H1 (cell line): ENCODE results near the gene EMC10. TPM values are rescaled to one million over a fixed set of nuclear protein-coding genes. Genes with fewer than 3 reads are reported as not detected.

Experiments used
- CTCF ChIA-PET: fragments of 300-600 bp; sonication (Branson Sonifier 250); formaldehyde crosslinking; loops from one replicate; lab custom pipeline; 2021; ENCODE audit not compliant: partially characterized antibody; lab: Charles Lee
- POLR2A ChIA-PET: fragments of 300-600 bp; sonication (Branson Sonifier 250); formaldehyde crosslinking; loops from one replicate; lab custom pipeline; 2021; ENCODE audit warnings: inconsistent platforms; ENCODE audit not compliant: partially characterized antibody; lab: Charles Lee
- DNase-seq, 2 experiments: peaks; one replicate each; pipeline versions ENCODE4 v3.0.0 to v3.0.0-alpha.2; 2010 to 2022; ENCODE audit warnings: low spot score in 2 of 2, low read depth in 1 of 2, mixed read lengths in 1 of 2
- FAIRE-seq: peaks from 2 replicates; lab custom pipeline; 2011; peaks lifted over from hg19 to GRCh38; lab: Jason Lieb, UNC
- H2AFZ ChIP-seq: 2 replicates; pipeline ENCODE4 v1.8.1; 2012; ENCODE audit warnings: low read length, inconsistent platforms
- H2AK5ac ChIP-seq: 2 replicates; pipeline ENCODE4 v1.6.1; 2013; ENCODE audit warnings: low read depth, low read length
- H2BK120ac ChIP-seq: replicated peaks from 2 replicates; pipeline ENCODE3; 2013; ENCODE audit warnings: low read depth, low read length, inconsistent platforms
- H2BK12ac ChIP-seq: 2 replicates; pipeline ENCODE4 v1.6.1; 2013; ENCODE audit warnings: low read depth, low read length
- H2BK15ac ChIP-seq: 2 replicates; pipeline ENCODE4 v1.6.1; 2013; ENCODE audit warnings: low read length
- H2BK20ac ChIP-seq: 2 replicates; pipeline ENCODE4 v1.6.1; 2013; ENCODE audit warnings: low read length
- H2BK5ac ChIP-seq: 2 replicates; pipeline ENCODE4 v1.6.1; 2013; ENCODE audit warnings: low read depth, low read length
- H3K14ac ChIP-seq: 2 replicates; pipeline ENCODE4 v1.6.1; 2013; ENCODE audit warnings: inconsistent platforms; ENCODE audit not compliant: insufficient read length
- H3K18ac ChIP-seq: 2 replicates; pipeline ENCODE4 v1.6.1; 2013; ENCODE audit warnings: low read length; ENCODE audit errors: extremely low read depth
- H3K23ac ChIP-seq: 2 replicates; pipeline ENCODE4 v1.6.1; 2013; ENCODE audit warnings: inconsistent platforms; ENCODE audit not compliant: insufficient read length
- H3K23me2 ChIP-seq: 2 replicates; pipeline ENCODE4 v1.6.1; 2013; ENCODE audit warnings: low read depth, low read length
- H3K27ac ChIP-seq: 2 replicates; pipeline ENCODE4 v1.6.1; 2011; ENCODE audit warnings: low read depth, low read length, inconsistent platforms
- H3K27me3 ChIP-seq, 4 experiments: replicated peaks in 1 of 4; 1 replicate in 1 of 4; 2 replicates in 3 of 4; pipeline versions ENCODE4 v1.6.1 to v1.8.1; 2011 to 2013; ENCODE audit warnings: low read length in 3 of 4, mild to moderate bottlenecking in 3 of 4, inconsistent platforms in 2 of 4, mixed read lengths in 2 of 4, moderate library complexity in 1 of 4; ENCODE audit not compliant: control insufficient read depth in 3 of 4, insufficient read depth in 3 of 4; ENCODE audit errors: extremely low read depth in 1 of 4
- H3K36me3 ChIP-seq, 4 experiments: 2 replicates each; pipeline versions ENCODE4 v1.6.1 to v1.8.1; 2011 to 2013; ENCODE audit warnings: mild to moderate bottlenecking in 4 of 4, low read length in 3 of 4, moderate library complexity in 2 of 4, control low read depth in 1 of 4, inconsistent platforms in 1 of 4; ENCODE audit not compliant: insufficient read depth in 4 of 4, control insufficient read depth in 2 of 4
- H3K4ac ChIP-seq: replicated peaks from 2 replicates; pipeline ENCODE3; 2013; ENCODE audit warnings: low read length, low read depth, mixed read lengths, inconsistent platforms; ENCODE audit not compliant: insufficient read length
- H3K4me1 ChIP-seq, 4 experiments: replicated peaks in 1 of 4; 1 replicate in 1 of 4; 2 replicates in 3 of 4; pipeline versions ENCODE4 v1.6.1 to v1.8.1; 2011 to 2013; ENCODE audit warnings: low read length in 3 of 4, inconsistent platforms in 2 of 4, mixed read lengths in 1 of 4; ENCODE audit not compliant: insufficient read depth in 4 of 4, control insufficient read depth in 3 of 4
- H3K4me2 ChIP-seq, 2 experiments: 2 replicates each; pipeline versions ENCODE4 v1.6.1 to v1.8.1; 2011 to 2013; ENCODE audit warnings: low read depth in 2 of 2, low read length in 2 of 2, control low read depth in 1 of 2, inconsistent platforms in 1 of 2, mild to moderate bottlenecking in 1 of 2; ENCODE audit not compliant: insufficient read depth in 1 of 2
- H3K4me3 ChIP-seq, 4 experiments: fragments of 200-600, 300-600 bp in 1 of 4; sonication (generic), shearing (Covaris generic), sonication (Bioruptor Twin) in 1 of 4; 2 replicates each; pipeline versions ENCODE4 v1.5.1 to v1.8.1; 2011 to 2016; ENCODE audit warnings: low read length in 4 of 4, low read depth in 3 of 4, control low read depth in 2 of 4, inconsistent platforms in 2 of 4, mild to moderate bottlenecking in 2 of 4, mixed read lengths in 1 of 4, moderate library complexity in 1 of 4; ENCODE audit not compliant: insufficient read depth in 2 of 4; ENCODE audit errors: extremely low read depth in 1 of 4
- H3K56ac ChIP-seq: replicated peaks from 2 replicates; pipeline ENCODE3; 2013; ENCODE audit warnings: low read depth, mild to moderate bottlenecking, mixed read lengths, low read length, inconsistent platforms; ENCODE audit not compliant: insufficient read length
- H3K79me1 ChIP-seq: 2 replicates; pipeline ENCODE4 v1.6.1; 2013; ENCODE audit warnings: low read depth, low read length, control low read depth
- H3K79me2 ChIP-seq, 2 experiments: 2 replicates each; pipeline versions ENCODE4 v1.6.1 to v1.8.1; 2012 to 2013; ENCODE audit warnings: low read length in 2 of 2, mild to moderate bottlenecking in 2 of 2, inconsistent platforms in 1 of 2; ENCODE audit not compliant: insufficient read depth in 2 of 2, control insufficient read depth in 1 of 2
- H3K9ac ChIP-seq, 4 experiments: replicated peaks in 1 of 4; 1 replicate in 1 of 4; 2 replicates in 3 of 4; pipeline versions ENCODE4 v1.6.1 to v1.8.1; 2011 to 2013; ENCODE audit warnings: low read depth in 3 of 4, low read length in 3 of 4, control low read depth in 2 of 4, mild to moderate bottlenecking in 2 of 4, moderate library complexity in 2 of 4, inconsistent platforms in 1 of 4; ENCODE audit errors: extremely low read depth in 1 of 4
- H3K9me3 ChIP-seq, 2 experiments: 2 replicates each; pipeline versions ENCODE4 v1.6.1 to v1.8.1; 2012 to 2013; ENCODE audit warnings: mild to moderate bottlenecking in 2 of 2, moderate library complexity in 2 of 2, control low read depth in 1 of 2, inconsistent platforms in 1 of 2, low read depth in 1 of 2, low read length in 1 of 2, mixed read lengths in 1 of 2; ENCODE audit not compliant: insufficient read depth in 2 of 2
- H4K20me1 ChIP-seq, 2 experiments: replicated peaks in 1 of 2; 2 replicates each; pipeline versions ENCODE3 to v1.8.1; 2011 to 2013; ENCODE audit warnings: inconsistent platforms in 2 of 2, low read length in 2 of 2, mild to moderate bottlenecking in 1 of 2; ENCODE audit not compliant: insufficient read depth in 2 of 2, control insufficient read depth in 1 of 2
- H4K5ac ChIP-seq: 2 replicates; pipeline ENCODE4 v1.6.1; 2013; ENCODE audit warnings: low read length, low read depth, mixed read lengths, inconsistent platforms; ENCODE audit not compliant: insufficient read length
- H4K8ac ChIP-seq: 2 replicates; pipeline ENCODE4 v1.8.0; 2013; ENCODE audit warnings: mild to moderate bottlenecking, moderate library complexity, low read length, inconsistent platforms; ENCODE audit not compliant: insufficient read depth; ENCODE audit errors: extremely low read depth
- H4K91ac ChIP-seq: replicated peaks from 2 replicates; pipeline ENCODE3; 2013; ENCODE audit warnings: low read length, mixed read lengths, inconsistent platforms; ENCODE audit not compliant: insufficient read length
- BCL11A ChIP-seq, 2 experiments: IDR thresholded peaks; one replicate each; pipeline ENCODE4 v1.6.1; 2011; ENCODE audit warnings: low read depth in 2 of 2, low read length in 2 of 2, mild to moderate bottlenecking in 2 of 2
- FOSL1 ChIP-seq: IDR thresholded peaks from 2 replicates; pipeline ENCODE4 v1.6.1; 2011; ENCODE audit warnings: mild to moderate bottlenecking, low read depth, low read length, moderate library complexity; ENCODE audit not compliant: insufficient read depth
- KDM5A ChIP-seq: fragments of 200-600 bp; IDR thresholded peaks from 2 replicates; pipeline ENCODE4 v1.7.1; 2012; ENCODE audit warnings: mild to moderate bottlenecking, low read length, inconsistent platforms, mixed read lengths
- PHF8 ChIP-seq: fragments of 200-600 bp; sonication (generic); conservative IDR thresholded peaks from 2 replicates; pipeline ENCODE4 v1.7.1; 2012; ENCODE audit warnings: low read depth, mild to moderate bottlenecking, inconsistent platforms, low read length, moderate library complexity
- SIX5 ChIP-seq: IDR thresholded peaks from 2 replicates; pipeline ENCODE4 v1.6.1; 2011; ENCODE audit warnings: mild to moderate bottlenecking, low read depth, low read length
- SP4 ChIP-seq: IDR thresholded peaks from 2 replicates; pipeline ENCODE4 v1.6.1; 2012; ENCODE audit warnings: low read length, inconsistent platforms
- TAF1 ChIP-seq: IDR thresholded peaks from 2 replicates; pipeline ENCODE4 v1.6.1; 2011; ENCODE audit warnings: mild to moderate bottlenecking, low read depth, low read length
- WGBS, 2 experiments: shearing (Covaris generic) in 1 of 2; methylation state at CpG; one replicate each; pipeline versions ENCODE4 v1.1.6 to v1.1.7; 2013 to 2015; ENCODE audit warnings: low lambda C conversion rate in 2 of 2, mixed read lengths in 2 of 2, inconsistent platforms in 1 of 2, low coverage in 1 of 2, missing lambda C conversion rate in 1 of 2; ENCODE audit not compliant: insufficient replicate concordance in 2 of 2, insufficient coverage in 1 of 2, insufficient read length in 1 of 2; ENCODE audit errors: extremely low coverage in 1 of 2, missing lambda C conversion rate in 1 of 2; 5-methylcytosine and 5-hydroxymethylcytosine counted together
- polyA plus RNA-seq, 7 experiments: library from polyadenylated mRNA; depleted of rRNA in 3 of 7; stranded (reverse) in 5 of 7; unstranded in 2 of 7; fragments of >200 nt in 5 of 7; fragments of 200-250 nt in 2 of 7; gene quantifications; 1 replicate in 5 of 7; 2 replicates in 1 of 7; 4 replicates in 1 of 7; pipeline versions ENCODE4 v1.2.1 to v1.2.3, GENCODE V29; 2011 to 2013; ENCODE audit warnings: missing spikeins in 2 of 7, mixed read lengths in 2 of 7
- total RNA-seq: library from RNA; stranded (reverse); fragmentation: NEBNext Ultra II Directional; extraction: Animal tissue kit (Norgen Biotek cat#: 25700); gene quantifications from 2 replicates; pipeline ENCODE4 v1.2.1, GENCODE V29; 2021

Gene EMC10
- total and polyA plus RNA-seq, 2 of the 8 experiments (the other 6 are each of a cell fraction or from before 2014, with no cell fraction given): 77.6 to 103 TPM

DNA sequence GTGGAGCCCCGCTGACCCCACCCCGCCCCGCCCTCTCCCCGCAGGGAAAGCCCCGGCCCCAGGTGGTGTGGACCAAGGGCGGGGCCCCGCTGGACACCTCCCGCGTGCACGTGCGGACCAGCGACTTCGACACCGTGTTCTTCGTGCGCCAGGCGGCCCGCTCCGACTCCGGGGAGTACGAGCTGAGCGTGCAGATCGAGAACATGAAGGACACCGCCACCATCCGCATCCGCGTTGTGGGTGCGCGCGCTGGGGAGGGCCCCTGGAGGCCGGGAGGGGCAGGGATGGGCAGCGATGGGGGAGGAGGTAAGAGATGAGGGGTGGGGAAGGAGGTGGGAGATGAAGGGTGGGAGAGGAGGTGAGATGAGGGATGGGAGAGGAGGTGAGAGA, 17.2 kb upstream of the EMC10 start:
- H3K79me2 ChIP-seq: no peaks in the 10 kb centered on the region
- no peak overlapping the region for H2BK120ac ChIP-seq
- H3K23me2 ChIP-seq: peaks cover 7% of the 10 kb centered on the region; the same call in 1 of the 2 replicates
- no peaks in the 10 kb centered on the region for H3K79me1 ChIP-seq
- H3K9ac ChIP-seq: no peak overlapping the region
- H3K4me1 ChIP-seq: peaks cover 0 to 3% (median 0%) of the 10 kb centered on the region in 4 experiments; a peak in 2 of 7 replicates
- H3K4me3 ChIP-seq: no peak overlapping the region
- DNase-seq (no peak), FAIRE-seq (no peak)
- H3K9me3 ChIP-seq: no peaks in the 10 kb centered on the region
- H3K23ac ChIP-seq: no peak overlapping the region
- ChIA-PET CTCF (interaction anchor here (1.0 to 1.2 kb wide), 2 partner anchors 11 to 22 kb away, joined by 3 read pairs; no protein-coding TSS in a partner anchor), POLR2A (interaction anchor here (0.7 to 1.3 kb wide), 3 partner anchors 41 to 310 kb away, joined by 3 read pairs; partner anchors contain the start of gene SPIB)
- no peak overlapping the region for H4K8ac ChIP-seq
- no peak overlapping the region for H2AFZ ChIP-seq
- no peak overlapping the region for H4K91ac ChIP-seq
- no peak overlapping the region for H3K4me2 ChIP-seq
- H2BK15ac ChIP-seq: no peak overlapping the region
- peaks cover 0 to 3% of the 10 kb centered on the region in 2 experiments for H4K20me1 ChIP-seq
- WGBS, 2 experiments: 81% methylated on average over 9 of the region's 32 CpGs; no CpG with 5 or more reads in 1 of the 2 experiments
- no peak overlapping the region for H2AK5ac ChIP-seq
- H3K56ac ChIP-seq: no peak overlapping the region
- H2BK12ac ChIP-seq: no peak overlapping the region
- no peak overlapping the region for H3K18ac ChIP-seq
- H3K36me3 ChIP-seq: no peaks in the 10 kb centered on the region
- H3K4ac ChIP-seq: no peak overlapping the region
- no peak overlapping the region for H2BK20ac ChIP-seq
- H3K14ac ChIP-seq: no peak overlapping the region
- H4K5ac ChIP-seq: no peak overlapping the region
- H3K27me3 ChIP-seq: no peaks in the 10 kb centered on the region; a peak in 1 of 7 replicates
- no peak overlapping the region for H3K27ac ChIP-seq
- no peak overlapping the region for H2BK5ac ChIP-seq
- TF ChIP-seq SP4 (no peak), KDM5A (no peak), BCL11A (IDR thresholded peaks at IDR 0.05; ENCODE audit: low read depth in 2 of 2, low read length in 2 of 2) (no peak), TAF1 (no peak), FOSL1 (no peak), PHF8 (no peak), SIX5 (no peak)
